Effector memory CD4-positive, alpha-beta T cell (primary cell): ENCODE measurements around the gene AHCTF1.

Source experiments
- DNase-seq, 3 donors: peaks; one replicate each; pipeline ENCODE4 v3.0.0-alpha.2; 2020
- H3K27ac ChIP-seq: 2 replicates; pipeline ENCODE4 v1.7.0; 2013; ENCODE audit warnings: mild to moderate bottlenecking, low read length, moderate library complexity; ENCODE audit not compliant: insufficient read depth, poor library complexity, severe bottlenecking
- H3K27me3 ChIP-seq: replicated peaks from 2 replicates; pipeline ENCODE4 v1.7.0; 2013; ENCODE audit warnings: mild to moderate bottlenecking, low read length; ENCODE audit not compliant: insufficient read depth, control insufficient read depth, poor library complexity, severe bottlenecking
- H3K36me3 ChIP-seq: 2 replicates; pipeline ENCODE4 v1.7.0; 2013; ENCODE audit warnings: mild to moderate bottlenecking, low read length, moderate library complexity; ENCODE audit not compliant: control insufficient read depth, insufficient read depth
- H3K4me1 ChIP-seq: 2 replicates; pipeline ENCODE4 v1.7.0; 2013; ENCODE audit warnings: low read length, mild to moderate bottlenecking; ENCODE audit not compliant: control insufficient read depth, insufficient read depth, poor library complexity, severe bottlenecking
- H3K4me3 ChIP-seq: 2 replicates; pipeline ENCODE4 v1.7.0; 2013; ENCODE audit warnings: low read length, low read depth, mild to moderate bottlenecking; ENCODE audit not compliant: insufficient read depth, poor library complexity, severe bottlenecking
- H3K9me3 ChIP-seq: 2 replicates; pipeline ENCODE4 v1.7.0; 2013; ENCODE audit warnings: mild to moderate bottlenecking, low read length, moderate library complexity; ENCODE audit not compliant: control insufficient read depth

The AHCTF1 gene

GRCh38 chr1:246803373-246803772 lies 128.4 kb downstream of the AHCTF1 start:
- Histone ChIP-seq H3K27ac (no peak overlapping the region), H3K9me3 (no peaks in the 10 kb centered on the region), H3K36me3 (no peaks in the 10 kb centered on the region), H3K4me1 (no peaks in the 10 kb centered on the region), H3K4me3 (no peak overlapping the region), H3K27me3 (peaks cover 4% of the 10 kb centered on the region)
- DNase-seq, result no peak

- Histone ChIP-seq H3K27me3 (peaks cover 4% of the 10 kb centered on the region), H3K27ac (no peak overlapping the region), H3K36me3 (no peaks in the 10 kb centered on the region), H3K9me3 (no peaks in the 10 kb centered on the region), H3K4me3 (no peak overlapping the region), H3K4me1 (no peaks in the 10 kb centered on the region)
- no peak for DNase-seq
These were observed 130.3 kb downstream of the AHCTF1 start for GRCh38 chr1:246801241-246802020.

GRCh38 chr1:246800756-246801155 lies 131.0 kb downstream of the AHCTF1 start:
- no peak overlapping the region for H3K27ac ChIP-seq
- H3K36me3 ChIP-seq, result no peaks in the 10 kb centered on the region
- no peak for DNase-seq
- peaks cover 4% of the 10 kb centered on the region for H3K27me3 ChIP-seq
- no peaks in the 10 kb centered on the region for H3K9me3 ChIP-seq
- H3K4me1 ChIP-seq, result no peaks in the 10 kb centered on the region
- H3K4me3 ChIP-seq, result no peak overlapping the region

GRCh38 chr1:246800356-246800755 lies 131.4 kb downstream of the AHCTF1 start:
- no peaks in the 10 kb centered on the region for H3K4me1 ChIP-seq
- H3K36me3 ChIP-seq, result no peaks in the 10 kb centered on the region
- no peaks in the 10 kb centered on the region for H3K9me3 ChIP-seq
- no peak overlapping the region for H3K4me3 ChIP-seq
- H3K27me3 ChIP-seq, result peaks cover 4% of the 10 kb centered on the region
- DNase-seq, result no peak
- H3K27ac ChIP-seq, result no peak overlapping the region

GRCh38 chr1:246798606-246799496 lies 132.9 kb downstream of the AHCTF1 start:
- no peak for DNase-seq
- no peak overlapping the region for H3K27ac ChIP-seq
- H3K4me3 ChIP-seq, result no peak overlapping the region
- no peaks in the 10 kb centered on the region for H3K36me3 ChIP-seq
- H3K4me1 ChIP-seq, result no peaks in the 10 kb centered on the region
- no peaks in the 10 kb centered on the region for H3K9me3 ChIP-seq
- peaks cover 4% of the 10 kb centered on the region for H3K27me3 ChIP-seq

- no peaks in the 10 kb centered on the region for H3K4me1 ChIP-seq
- no peak overlapping the region for H3K27ac ChIP-seq
- H3K36me3 ChIP-seq, result no peaks in the 10 kb centered on the region
- H3K9me3 ChIP-seq, result no peaks in the 10 kb centered on the region
- DNase-seq, result no peak
- peaks cover 4% of the 10 kb centered on the region for H3K27me3 ChIP-seq
- H3K4me3 ChIP-seq, result no peak overlapping the region
These were observed 133.6 kb downstream of the AHCTF1 start for GRCh38 chr1:246798107-246798506.

GRCh38 chr1:246797597-246797996 lies 134.2 kb downstream of the AHCTF1 start:
- DNase-seq, result no peak
- Histone ChIP-seq H3K27me3 (peaks cover 4% of the 10 kb centered on the region), H3K36me3 (no peaks in the 10 kb centered on the region), H3K4me1 (no peaks in the 10 kb centered on the region), H3K27ac (no peak overlapping the region), H3K9me3 (no peaks in the 10 kb centered on the region), H3K4me3 (no peak overlapping the region)

- H3K4me3 ChIP-seq, result no peak overlapping the region
- no peak overlapping the region for H3K27ac ChIP-seq
- H3K36me3 ChIP-seq, result no peaks in the 10 kb centered on the region
- H3K9me3 ChIP-seq, result no peaks in the 10 kb centered on the region
- DNase-seq, result no peak
- no peaks in the 10 kb centered on the region for H3K4me1 ChIP-seq
- peaks cover 4% of the 10 kb centered on the region for H3K27me3 ChIP-seq
These were observed 134.6 kb downstream of the AHCTF1 start for GRCh38 chr1:246797157-246797556.

- Histone ChIP-seq H3K4me1 (no peaks in the 10 kb centered on the region), H3K4me3 (no peak overlapping the region), H3K27ac (no peak overlapping the region), H3K27me3 (peaks cover 4% of the 10 kb centered on the region), H3K9me3 (no peaks in the 10 kb centered on the region), H3K36me3 (no peaks in the 10 kb centered on the region)
- no peak for DNase-seq
These were observed 135.6 kb downstream of the AHCTF1 start for GRCh38 chr1:246795906-246796694.
